Measurements from ENCODE around the gene AACS.
"Not testable (repeated sequence)": the region's sequence is repeated elsewhere in the genome, so short reads cannot be mapped to it uniquely, and the experiment has no call there.

GRCh38 chr12:125088199-125088598 is 23.0 kb downstream of the AACS start:
- not testable (repeated sequence) for TF ChIP-seq SIN3A (conservative IDR thresholded peaks at IDR 0.05 in 1 of 2, IDR thresholded peaks at IDR 0.05 in 1 of 2; ENCODE audit: low read depth in 1 of 2, low read length in 2 of 2); EP300 (IDR thresholded peaks at IDR 0.05; ENCODE audit: borderline replicate concordance in 1 of 2, low read depth in 2 of 2, low read length in 2 of 2); TBP (IDR thresholded peaks at IDR 0.05; ENCODE audit: low read depth, low read length); BRCA1 (IDR thresholded peaks at IDR 0.05; ENCODE audit: low read depth, low read length); TAF1 (IDR thresholded peaks at IDR 0.05; ENCODE audit: low read depth, low read length); TCF12 (IDR thresholded peaks at IDR 0.05; ENCODE audit: low read depth, low read length); CTCF (IDR thresholded peaks at IDR 0.05; ENCODE audit: control extremely low read depth in 1 of 3, insufficient read depth in 1 of 3, low read depth in 1 of 3, low read length in 3 of 3); HDAC6 (IDR thresholded peaks at IDR 0.05; ENCODE audit: low read depth, low read length); POLR2A (IDR thresholded peaks at IDR 0.05; ENCODE audit: control extremely low read depth in 1 of 2, low read depth in 2 of 2, low read length in 2 of 2)

All from H1 (cell line).